ENCODE measurements around the gene MRPS18A.

- TF ChIP-seq POLR2AphosphoS5 (IDR thresholded peaks at IDR 0.05; ENCODE audit: borderline replicate concordance, low read depth, low read length) (no peak), EZH2 (IDR thresholded peaks at IDR 0.05) (no peak)
These were observed 10.5 kb downstream of the MRPS18A start for GRCh38 chr6:43676962-43677606.

Measured in SK-N-MC (cell line).